Epithelial cell of proximal tubule (primary cell): ENCODE measurements around the gene P2RY2. TPM values are rescaled to one million over a fixed set of nuclear protein-coding genes. Genes with fewer than 3 reads are reported as not detected.
A peak's percentile ranks its signal among the peaks of the same experiment; 100 is the strongest.

ENCODE experiments used
- DNase-seq: peaks from one replicate; pipeline ENCODE4 v3.0.0-alpha.2; 2011; ENCODE audit warnings: low read depth
- H3K4me3 ChIP-seq: 2 replicates; pipeline ENCODE4 v1.5.1; 2011; ENCODE audit warnings: low read depth, mild to moderate bottlenecking, low read length
- total RNA-seq: library from RNA; depleted of rRNA; stranded (reverse); fragments of >200 nt; gene quantifications from 2 replicates; pipeline ENCODE4 v1.2.3, GENCODE V29; 2015
- TF ChIP-seq, protein P1 (sequence below): conservative IDR thresholded peaks from 2 replicates; pipeline ENCODE4 v1.5.1; 2012; ENCODE audit warnings: low read depth, mild to moderate bottlenecking, low read length

Gene P2RY2
- total RNA-seq, 1 donor from 2014 or later = 1.1 TPM

DNA sequence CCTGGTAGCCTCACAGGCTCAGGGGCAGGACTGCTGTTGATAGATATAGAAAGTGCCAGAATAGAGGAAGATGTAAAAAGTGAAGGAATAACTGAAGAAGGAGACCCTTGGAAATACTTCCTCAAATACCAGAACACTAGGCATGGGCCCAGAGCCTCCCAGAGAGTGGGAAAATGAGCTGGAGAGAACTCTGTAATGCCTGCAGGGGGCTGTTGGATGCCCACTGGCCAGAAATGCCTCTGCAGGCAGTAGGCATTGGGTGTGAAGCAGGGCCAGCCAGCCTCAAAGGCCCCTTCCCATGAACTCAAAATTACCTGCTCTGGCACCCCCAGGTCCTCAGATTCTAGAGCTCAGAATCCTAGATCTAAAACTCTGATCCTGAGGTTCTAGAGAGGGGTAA lies 15.1 kb downstream of the P2RY2 start:
- no peak overlapping the region for H3K4me3 ChIP-seq
- TF ChIP-seq, protein P1, sequence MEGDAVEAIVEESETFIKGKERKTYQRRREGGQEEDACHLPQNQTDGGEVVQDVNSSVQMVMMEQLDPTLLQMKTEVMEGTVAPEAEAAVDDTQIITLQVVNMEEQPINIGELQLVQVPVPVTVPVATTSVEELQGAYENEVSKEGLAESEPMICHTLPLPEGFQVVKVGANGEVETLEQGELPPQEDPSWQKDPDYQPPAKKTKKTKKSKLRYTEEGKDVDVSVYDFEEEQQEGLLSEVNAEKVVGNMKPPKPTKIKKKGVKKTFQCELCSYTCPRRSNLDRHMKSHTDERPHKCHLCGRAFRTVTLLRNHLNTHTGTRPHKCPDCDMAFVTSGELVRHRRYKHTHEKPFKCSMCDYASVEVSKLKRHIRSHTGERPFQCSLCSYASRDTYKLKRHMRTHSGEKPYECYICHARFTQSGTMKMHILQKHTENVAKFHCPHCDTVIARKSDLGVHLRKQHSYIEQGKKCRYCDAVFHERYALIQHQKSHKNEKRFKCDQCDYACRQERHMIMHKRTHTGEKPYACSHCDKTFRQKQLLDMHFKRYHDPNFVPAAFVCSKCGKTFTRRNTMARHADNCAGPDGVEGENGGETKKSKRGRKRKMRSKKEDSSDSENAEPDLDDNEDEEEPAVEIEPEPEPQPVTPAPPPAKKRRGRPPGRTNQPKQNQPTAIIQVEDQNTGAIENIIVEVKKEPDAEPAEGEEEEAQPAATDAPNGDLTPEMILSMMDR = no peak
- no peak for DNase-seq

DNA sequence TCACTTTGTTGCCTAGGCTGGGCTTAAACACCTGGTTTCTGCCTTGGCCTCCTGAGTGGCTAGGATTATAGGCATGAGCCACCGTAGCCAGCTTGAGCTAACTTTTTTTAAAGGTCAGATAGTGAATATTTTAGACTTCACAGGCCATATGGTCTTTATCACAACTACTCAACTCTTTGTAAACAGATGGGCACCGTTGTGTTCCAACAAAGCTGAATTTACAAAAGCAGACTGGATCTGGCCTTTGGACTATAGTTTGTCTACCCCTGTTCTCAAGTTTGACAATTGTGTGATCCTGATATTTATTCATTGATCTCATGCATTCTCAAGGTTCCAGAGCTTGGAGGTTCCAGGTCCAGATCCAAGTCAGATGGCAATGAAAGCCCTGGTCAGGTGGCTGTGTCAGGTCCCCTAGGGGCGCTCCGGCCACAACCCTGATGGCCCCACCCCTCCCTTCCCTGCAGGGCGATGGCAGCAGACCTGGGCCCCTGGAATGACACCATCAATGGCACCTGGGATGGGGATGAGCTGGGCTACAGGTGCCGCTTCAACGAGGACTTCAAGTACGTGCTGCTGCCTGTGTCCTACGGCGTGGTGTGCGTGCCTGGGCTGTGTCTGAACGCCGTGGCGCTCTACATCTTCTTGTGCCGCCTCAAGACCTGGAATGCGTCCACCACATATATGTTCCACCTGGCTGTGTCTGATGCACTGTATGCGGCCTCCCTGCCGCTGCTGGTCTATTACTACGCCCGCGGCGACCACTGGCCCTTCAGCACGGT lies 15.8 kb downstream of the P2RY2 start:
- H3K4me3 ChIP-seq = no peak overlapping the region
- DNase-seq = no peak
- TF ChIP-seq, protein P1 = no peak

DNA sequence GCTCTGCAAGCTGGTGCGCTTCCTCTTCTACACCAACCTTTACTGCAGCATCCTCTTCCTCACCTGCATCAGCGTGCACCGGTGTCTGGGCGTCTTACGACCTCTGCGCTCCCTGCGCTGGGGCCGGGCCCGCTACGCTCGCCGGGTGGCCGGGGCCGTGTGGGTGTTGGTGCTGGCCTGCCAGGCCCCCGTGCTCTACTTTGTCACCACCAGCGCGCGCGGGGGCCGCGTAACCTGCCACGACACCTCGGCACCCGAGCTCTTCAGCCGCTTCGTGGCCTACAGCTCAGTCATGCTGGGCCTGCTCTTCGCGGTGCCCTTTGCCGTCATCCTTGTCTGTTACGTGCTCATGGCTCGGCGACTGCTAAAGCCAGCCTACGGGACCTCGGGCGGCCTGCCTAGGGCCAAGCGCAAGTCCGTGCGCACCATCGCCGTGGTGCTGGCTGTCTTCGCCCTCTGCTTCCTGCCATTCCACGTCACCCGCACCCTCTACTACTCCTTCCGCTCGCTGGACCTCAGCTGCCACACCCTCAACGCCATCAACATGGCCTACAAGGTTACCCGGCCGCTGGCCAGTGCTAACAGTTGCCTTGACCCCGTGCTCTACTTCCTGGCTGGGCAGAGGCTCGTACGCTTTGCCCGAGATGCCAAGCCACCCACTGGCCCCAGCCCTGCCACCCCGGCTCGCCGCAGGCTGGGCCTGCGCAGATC lies 16.5 kb downstream of the P2RY2 start:
- TF ChIP-seq, protein P1 = no peak
- DNase-seq = no peak
- H3K4me3 ChIP-seq = no peak overlapping the region

DNA sequence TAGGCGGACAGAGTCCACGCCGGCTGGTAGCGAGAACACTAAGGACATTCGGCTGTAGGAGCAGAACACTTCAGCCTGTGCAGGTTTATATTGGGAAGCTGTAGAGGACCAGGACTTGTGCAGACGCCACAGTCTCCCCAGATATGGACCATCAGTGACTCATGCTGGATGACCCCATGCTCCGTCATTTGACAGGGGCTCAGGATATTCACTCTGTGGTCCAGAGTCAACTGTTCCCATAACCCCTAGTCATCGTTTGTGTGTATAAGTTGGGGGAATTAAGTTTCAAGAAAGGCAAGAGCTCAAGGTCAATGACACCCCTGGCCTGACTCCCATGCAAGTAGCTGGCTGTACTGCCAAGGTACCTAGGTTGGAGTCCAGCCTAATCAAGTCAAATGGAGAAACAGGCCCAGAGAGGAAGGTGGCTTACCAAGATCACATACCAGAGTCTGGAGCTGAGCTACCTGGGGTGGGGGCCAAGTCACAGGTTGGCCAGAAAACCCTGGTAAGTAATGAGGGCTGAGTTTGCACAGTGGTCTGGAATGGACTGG lies 17.2 kb downstream of the P2RY2 start:
- TF ChIP-seq, protein P1 = no peak
- no peak for DNase-seq
- no peak overlapping the region for H3K4me3 ChIP-seq

DNA sequence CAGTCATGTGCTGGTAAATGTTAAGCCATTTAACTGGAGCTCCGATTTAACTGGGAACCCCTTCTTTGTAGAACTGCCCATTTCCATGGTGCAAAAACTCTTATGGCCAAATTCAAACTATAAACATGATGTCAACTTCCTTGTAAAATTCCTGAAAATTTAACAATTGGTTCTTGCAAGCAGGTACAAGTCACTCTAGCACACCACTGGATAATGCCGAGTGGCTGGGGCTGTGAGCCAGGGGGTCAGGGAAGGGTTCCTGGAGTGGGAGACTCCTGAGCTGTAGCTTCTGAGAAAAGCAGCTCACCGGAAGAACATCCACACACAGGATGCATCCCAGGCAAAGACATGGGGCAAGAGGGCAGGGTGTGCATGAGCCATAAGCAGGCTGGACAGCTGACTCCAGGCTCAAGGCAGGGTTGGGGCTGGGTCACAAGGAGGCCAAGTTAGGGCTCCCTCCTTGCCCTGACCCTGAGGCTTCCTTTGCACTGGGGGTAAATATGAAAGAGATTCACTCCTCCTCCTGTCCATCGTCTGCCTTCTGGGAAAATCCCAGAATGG lies 18.2 kb downstream of the P2RY2 start:
- TF ChIP-seq, protein P1 = no peak
- DNase-seq = no peak
- no peak overlapping the region for H3K4me3 ChIP-seq

DNA sequence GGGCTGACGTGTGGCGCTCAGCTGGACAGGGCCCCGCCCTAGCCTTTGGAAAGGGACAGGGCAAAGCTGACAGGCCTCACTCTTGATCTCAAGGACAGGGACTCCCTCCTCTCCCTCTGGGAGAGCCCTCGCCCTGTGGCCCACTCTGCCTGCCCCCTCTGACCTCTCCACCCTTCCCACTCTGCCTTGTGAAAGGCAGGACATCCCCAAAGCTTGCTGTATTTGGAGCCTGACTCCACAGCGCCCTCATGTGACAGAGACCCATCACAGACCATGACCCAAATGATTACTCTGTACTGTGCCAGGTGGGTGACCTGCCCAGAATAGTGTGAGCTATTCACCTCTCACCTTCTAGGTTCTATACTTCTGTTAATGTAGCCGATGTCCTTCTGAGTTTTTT lies 18.8 kb downstream of the P2RY2 start:
- no peak for DNase-seq
- no peak overlapping the region for H3K4me3 ChIP-seq
- TF ChIP-seq, protein P1 = peak; percentile 89
